HG02571 (cell line): Measurements from ENCODE around the gene MARVELD2.

Experiments used
- ATAC-seq: cut with Tn5 transposase; IDR thresholded peaks from one replicate; pipeline ENCODE4 v1.9.1; 2021; ENCODE audit warnings: mild to moderate bottlenecking, moderate library complexity; ENCODE audit not compliant: unreplicated experiment

MARVELD2 gene

GRCh38 chr5:69492391-69492922 is 77.5 kb downstream of the MARVELD2 start, which contains the start of gene OCLN:
OCLN (plus strand) TSS chr5:69492790; CDS start chr5:69504245, 11,455 bp downstream.
- no peak for ATAC-seq

- ATAC-seq, result no peak
These were observed 78.0 kb downstream of the MARVELD2 start for GRCh38 chr5:69492923-69493395.

GRCh38 chr5:69493396-69494133 is 78.6 kb downstream of the MARVELD2 start:
- no peak for ATAC-seq
